Epithelial cell of proximal tubule (primary cell): Measurements from ENCODE around the gene CNDP2. TPM values are rescaled to one million over a fixed set of nuclear protein-coding genes. Genes with fewer than 3 reads are reported as not detected.

Source experiments
- DNase-seq: peaks from one replicate; pipeline ENCODE4 v3.0.0-alpha.2; 2011; ENCODE audit warnings: low read depth
- H3K4me3 ChIP-seq: 2 replicates; pipeline ENCODE4 v1.5.1; 2011; ENCODE audit warnings: low read depth, mild to moderate bottlenecking, low read length
- total RNA-seq: library from RNA; depleted of rRNA; stranded (reverse); fragments of >200 nt; gene quantifications from 2 replicates; pipeline ENCODE4 v1.2.3, GENCODE V29; 2015
- TF ChIP-seq, protein P1 (sequence below): conservative IDR thresholded peaks from 2 replicates; pipeline ENCODE4 v1.5.1; 2012; ENCODE audit warnings: low read depth, mild to moderate bottlenecking, low read length

The CNDP2 gene
- total RNA-seq, 1 donor from 2014 or later = 171 TPM

DNA sequence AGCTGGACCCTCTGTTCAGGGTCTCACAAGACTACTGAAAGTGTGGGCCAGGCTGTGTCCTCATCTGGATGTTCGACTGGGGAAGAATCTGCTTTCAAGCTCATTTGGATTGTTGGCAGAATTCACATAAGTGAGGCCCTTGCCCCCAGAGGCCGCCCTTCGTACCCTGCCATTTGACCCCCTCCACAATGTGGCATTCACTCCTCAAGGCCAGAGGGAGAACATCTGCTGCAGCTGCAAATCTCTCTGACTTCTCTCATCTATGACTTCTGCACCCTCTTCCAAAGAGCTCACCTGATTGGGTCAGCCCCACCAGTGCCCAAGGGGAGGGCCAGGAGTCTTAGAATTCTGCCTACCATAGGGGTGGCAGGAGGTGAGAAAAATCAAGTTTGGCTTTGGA lies 3.9 kb upstream of the CNDP2 start:
- no peak for DNase-seq

DNA sequence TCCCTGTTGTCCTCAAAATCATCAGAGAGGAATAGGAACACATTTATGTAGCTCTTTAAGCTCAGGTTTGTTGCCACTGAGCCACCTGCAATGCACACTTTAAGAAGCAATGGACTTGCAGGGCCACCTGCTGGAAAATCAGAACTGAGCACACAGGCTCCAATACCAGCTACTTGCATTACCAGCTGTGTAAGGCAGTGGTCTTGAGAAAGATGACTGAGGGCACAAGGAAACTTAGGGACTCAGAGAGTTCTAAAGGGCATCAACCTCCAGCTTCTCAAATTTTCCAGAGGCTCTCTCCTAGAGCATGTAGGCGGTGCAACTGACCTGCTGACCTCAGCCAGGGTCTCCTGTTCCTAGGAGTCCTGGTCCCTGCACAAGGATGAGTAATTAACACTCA lies 2.5 kb upstream of the CNDP2 start:
- DNase-seq = no peak
- TF ChIP-seq, protein P1, sequence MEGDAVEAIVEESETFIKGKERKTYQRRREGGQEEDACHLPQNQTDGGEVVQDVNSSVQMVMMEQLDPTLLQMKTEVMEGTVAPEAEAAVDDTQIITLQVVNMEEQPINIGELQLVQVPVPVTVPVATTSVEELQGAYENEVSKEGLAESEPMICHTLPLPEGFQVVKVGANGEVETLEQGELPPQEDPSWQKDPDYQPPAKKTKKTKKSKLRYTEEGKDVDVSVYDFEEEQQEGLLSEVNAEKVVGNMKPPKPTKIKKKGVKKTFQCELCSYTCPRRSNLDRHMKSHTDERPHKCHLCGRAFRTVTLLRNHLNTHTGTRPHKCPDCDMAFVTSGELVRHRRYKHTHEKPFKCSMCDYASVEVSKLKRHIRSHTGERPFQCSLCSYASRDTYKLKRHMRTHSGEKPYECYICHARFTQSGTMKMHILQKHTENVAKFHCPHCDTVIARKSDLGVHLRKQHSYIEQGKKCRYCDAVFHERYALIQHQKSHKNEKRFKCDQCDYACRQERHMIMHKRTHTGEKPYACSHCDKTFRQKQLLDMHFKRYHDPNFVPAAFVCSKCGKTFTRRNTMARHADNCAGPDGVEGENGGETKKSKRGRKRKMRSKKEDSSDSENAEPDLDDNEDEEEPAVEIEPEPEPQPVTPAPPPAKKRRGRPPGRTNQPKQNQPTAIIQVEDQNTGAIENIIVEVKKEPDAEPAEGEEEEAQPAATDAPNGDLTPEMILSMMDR = peak; percentile 90
- H3K4me3 ChIP-seq = no peak overlapping the region

More for the DNA sequence above, 3.9 kb upstream of the CNDP2 start:
- TF ChIP-seq, protein P1 = no peak
- H3K4me3 ChIP-seq = no peak overlapping the region

DNA sequence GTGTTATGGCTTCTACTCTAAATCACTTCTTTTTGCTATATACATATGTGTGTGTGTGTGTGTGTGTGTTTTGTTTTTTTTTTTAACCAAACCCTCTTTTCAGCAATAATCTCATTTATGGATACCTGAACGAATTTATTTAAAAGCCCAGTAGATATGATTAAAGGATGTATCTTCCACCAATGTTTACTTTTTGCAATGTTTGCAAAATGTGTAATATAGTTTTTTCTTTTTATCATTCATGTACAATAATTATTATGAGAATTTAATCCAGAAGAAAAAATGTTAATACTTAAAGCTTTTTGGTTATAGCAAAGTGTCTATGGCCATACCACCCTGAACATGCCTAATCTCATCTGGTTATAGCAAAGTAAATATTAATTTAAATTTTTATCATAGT lies 1.6 kb upstream of the CNDP2 start:
- TF ChIP-seq, protein P1 = no peak
- H3K4me3 ChIP-seq = no peak overlapping the region
- no peak for DNase-seq

DNA sequence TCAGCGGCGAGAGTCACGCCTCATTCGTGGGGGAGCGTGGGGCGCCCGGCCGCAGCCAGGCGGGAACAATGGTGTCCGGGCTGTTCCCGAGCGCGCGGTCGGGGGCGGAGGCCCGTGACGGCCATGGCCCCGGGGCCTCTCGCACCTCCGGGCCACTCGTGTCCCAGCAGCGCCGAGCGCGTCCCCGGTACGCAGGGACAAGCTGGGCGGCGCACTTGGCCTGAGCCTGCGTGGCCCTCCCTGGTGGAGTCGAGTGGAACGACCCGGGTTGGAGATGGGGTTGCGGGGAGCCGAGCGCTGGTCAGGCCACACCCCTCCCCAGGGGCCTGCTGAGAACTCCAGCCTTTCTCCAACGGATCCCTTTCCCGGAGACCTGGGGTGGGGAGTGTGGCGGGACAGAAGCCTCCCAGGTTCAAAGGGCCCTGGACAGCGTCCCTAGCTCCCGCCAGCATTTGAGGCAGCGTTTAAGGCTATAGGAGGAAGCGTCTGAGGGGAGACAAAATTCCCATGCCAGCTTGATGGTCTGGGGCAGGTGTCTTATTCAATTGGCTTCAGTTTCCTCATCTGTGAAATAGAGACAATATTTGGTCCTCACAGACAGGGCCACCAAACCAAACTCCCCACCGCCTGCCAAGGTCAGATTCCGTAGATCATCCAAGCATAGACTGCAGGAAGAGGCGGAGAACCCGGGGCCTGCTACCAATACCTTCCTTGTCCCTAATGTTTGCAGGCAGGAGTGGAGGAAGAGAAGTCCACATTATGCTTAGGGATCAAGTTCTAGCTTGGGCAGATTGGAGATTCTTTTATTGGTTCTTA lies 553 bp downstream of the CNDP2 start:
- no peak for DNase-seq
- peak overlapping the region; percentile 93 for H3K4me3 ChIP-seq
- TF ChIP-seq, protein P1 = no peak

DNA sequence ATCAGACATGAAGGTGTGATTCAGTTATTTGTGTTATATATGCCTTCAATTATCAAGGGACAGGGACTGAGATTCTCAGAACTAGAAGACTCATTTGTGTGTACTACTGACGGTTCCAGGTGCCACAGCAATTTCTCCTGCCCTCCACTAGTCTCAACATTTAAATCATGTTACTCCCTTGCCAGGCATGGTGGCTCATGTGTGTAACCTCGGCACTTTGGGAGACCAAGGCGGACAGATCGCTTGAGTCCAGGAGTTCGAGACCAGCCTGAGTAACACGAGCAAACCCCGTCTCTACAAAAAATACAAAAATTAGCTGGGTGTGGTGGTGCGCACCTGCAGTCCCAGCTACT lies 1.1 kb downstream of the CNDP2 start:
- H3K4me3 ChIP-seq = peak overlapping the region; percentile 93
- DNase-seq = no peak
- TF ChIP-seq, protein P1 = no peak

DNA sequence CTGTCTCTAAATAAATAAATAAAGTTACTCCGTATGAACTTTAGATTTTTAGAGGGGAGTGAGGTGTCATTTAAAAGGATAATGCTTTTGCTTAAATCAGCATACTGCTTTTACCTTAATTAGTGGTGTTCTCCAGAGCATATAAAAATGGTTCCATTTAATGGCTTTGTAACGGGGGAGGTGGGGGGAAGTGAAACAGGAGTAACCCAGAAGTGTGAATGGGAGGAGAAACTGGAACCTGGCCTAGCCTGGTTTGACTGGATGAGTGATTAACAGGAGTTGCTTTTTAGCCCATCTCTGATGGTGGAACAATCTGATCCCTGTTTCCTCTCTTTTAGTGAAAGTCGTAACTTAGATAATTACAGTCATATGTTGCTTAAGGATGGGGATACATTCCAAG lies 1.6 kb downstream of the CNDP2 start:
- H3K4me3 ChIP-seq = peak overlapping the region; percentile 93
- DNase-seq = no peak
- TF ChIP-seq, protein P1 = no peak
